OCI-LY1 (cell line): ENCODE measurements around the gene GRIN3B.

ENCODE experiments used
- H2AFZ ChIP-seq: fragments of 200-600 bp; sonication (generic), shearing (Covaris generic); 2 replicates; pipeline ENCODE4 v1.6.0; 2014; ENCODE audit warnings: antibody characterized with exemption, mild to moderate bottlenecking, low read length
- H3F3A ChIP-seq: fragments of 200-600 bp; sonication (generic), shearing (Covaris generic); 2 replicates; pipeline ENCODE4 v1.6.0; 2014; ENCODE audit warnings: mild to moderate bottlenecking, antibody characterized with exemption, low read length, moderate library complexity; ENCODE audit not compliant: insufficient read depth
- H3K27ac ChIP-seq: fragments of 200-600 bp; sonication (generic); 2 replicates; pipeline ENCODE4 v1.5.1; 2014; ENCODE audit warnings: low read length, mixed run types, mild to moderate bottlenecking, low read depth; ENCODE audit not compliant: poor library complexity, severe bottlenecking
- H3K27me3 ChIP-seq: fragments of 200-600 bp; sonication (generic); 2 replicates; pipeline ENCODE4 v1.6.0; 2014; ENCODE audit warnings: antibody characterized with exemption, mild to moderate bottlenecking, low read length, moderate library complexity; ENCODE audit not compliant: insufficient read depth
- H3K36me3 ChIP-seq: fragments of 200-600 bp; sonication (generic); 2 replicates; pipeline ENCODE4 v1.6.1; 2014; ENCODE audit warnings: mild to moderate bottlenecking, antibody characterized with exemption, low read length, moderate library complexity, mixed read lengths; ENCODE audit not compliant: insufficient read depth
- H3K4me1 ChIP-seq: fragments of 200-600 bp; sonication (generic); 2 replicates; pipeline ENCODE4 v1.5.1; 2014; ENCODE audit warnings: mild to moderate bottlenecking, low read length, moderate library complexity; ENCODE audit not compliant: insufficient read depth, severe bottlenecking
- H3K4me2 ChIP-seq: fragments of 200-600 bp; sonication (generic), shearing (Covaris generic); 2 replicates; pipeline ENCODE4 v1.6.1; 2014; ENCODE audit warnings: low read length
- H3K4me3 ChIP-seq: fragments of 200-600 bp; sonication (generic); 2 replicates; pipeline ENCODE4 v1.5.1; 2014; ENCODE audit warnings: low read length, low read depth, mild to moderate bottlenecking, mixed read lengths; ENCODE audit not compliant: poor library complexity, severe bottlenecking
- H3K79me2 ChIP-seq: fragments of 200-600 bp; shearing (Covaris generic); 2 replicates; pipeline ENCODE4 v1.6.1; 2016; ENCODE audit warnings: mixed run types, low read length, mixed read lengths; ENCODE audit not compliant: insufficient read depth
- H3K9ac ChIP-seq: fragments of 200-600 bp; sonication (generic), shearing (Covaris generic); 2 replicates; pipeline ENCODE4 v1.6.1; 2014; ENCODE audit warnings: mild to moderate bottlenecking, low read length, mixed read lengths
- H3K9me2 ChIP-seq: fragments of 200-600 bp; sonication (generic), shearing (Covaris generic); 2 replicates; pipeline ENCODE4 v1.6.1; 2014; ENCODE audit warnings: low read depth, mild to moderate bottlenecking, low read length, mixed read lengths
- H3K9me3 ChIP-seq: fragments of 200-600 bp; shearing (Covaris generic); 2 replicates; pipeline ENCODE4 v1.6.1; 2014; ENCODE audit warnings: low read length, mixed read lengths
- H4K20me1 ChIP-seq: fragments of 200-600 bp; sonication (generic), shearing (Covaris generic); 2 replicates; pipeline ENCODE4 v1.6.0; 2016; ENCODE audit warnings: mild to moderate bottlenecking, low read length; ENCODE audit not compliant: insufficient read depth
- CTCF ChIP-seq: fragments of 200-600 bp; sonication (generic), shearing (Covaris generic); IDR thresholded peaks from 2 replicates; pipeline ENCODE4 v1.5.1; 2017; ENCODE audit warnings: mild to moderate bottlenecking, antibody characterized with exemption, low read length, moderate library complexity, mixed read lengths
- EZH2 ChIP-seq: fragments of 200-600 bp; sonication (generic), shearing (Covaris generic); IDR thresholded peaks from 2 replicates; pipeline ENCODE4 v1.8.0; 2017; ENCODE audit warnings: borderline replicate concordance, mixed run types, mild to moderate bottlenecking, antibody characterized with exemption, low read length, moderate library complexity, mixed read lengths

GRIN3B gene

GRCh38 chr19:1037621-1038064 is 37.4 kb downstream of the GRIN3B start:
- H3K9me2 ChIP-seq = no peaks in the 10 kb centered on the region
- peaks cover 42% of the 10 kb centered on the region for H3K4me1 ChIP-seq
- H4K20me1 ChIP-seq = no peaks in the 10 kb centered on the region
- H3K27me3 ChIP-seq = no peaks in the 10 kb centered on the region
- TF ChIP-seq EZH2 (no peak), CTCF (no peak)
- peak overlapping the region; percentile 92 for H3K4me2 ChIP-seq
- H2AFZ ChIP-seq = no peak overlapping the region
- H3K79me2 ChIP-seq = no peaks in the 10 kb centered on the region
- peak overlapping the region; percentile 99 for H3K27ac ChIP-seq
- H3F3A ChIP-seq = peaks cover 13% of the 10 kb centered on the region; the same call in 1 of the 2 replicates
- H3K36me3 ChIP-seq = peaks cover 29% of the 10 kb centered on the region
- H3K9me3 ChIP-seq = no peaks in the 10 kb centered on the region
- peak overlapping the region; percentile 55 for H3K9ac ChIP-seq
- peak overlapping the region; percentile 90 for H3K4me3 ChIP-seq

- Histone ChIP-seq H3K36me3 (peaks cover 22% of the 10 kb centered on the region), H3K4me2 (peak overlapping the region; percentile 92), H3K9ac (peak overlapping the region; percentile 55), H3K27ac (peak overlapping the region; percentile 99), H3K79me2 (no peaks in the 10 kb centered on the region), H3K9me2 (no peaks in the 10 kb centered on the region), H2AFZ (no peak overlapping the region), H3K9me3 (no peaks in the 10 kb centered on the region), H3K4me3 (peak overlapping the region; percentile 90), H3F3A (peaks cover 13% of the 10 kb centered on the region; the same call in 1 of the 2 replicates), H4K20me1 (no peaks in the 10 kb centered on the region), H3K4me1 (peaks cover 49% of the 10 kb centered on the region), H3K27me3 (no peaks in the 10 kb centered on the region)
- no peak for TF ChIP-seq EZH2
- TF ChIP-seq CTCF = no peak
These were observed 38.9 kb downstream of the GRIN3B start for GRCh38 chr19:1038978-1039645.

- Histone ChIP-seq H3K9ac (peak within 1 kb of the TSS; percentile 94), H3F3A (peaks cover 13% of the 10 kb centered on the region; the same call in 1 of the 2 replicates), H3K36me3 (peaks cover 27% of the 10 kb centered on the region), H2AFZ (no peak within 1 kb of the TSS), H3K27me3 (no peaks in the 10 kb centered on the region), H3K4me1 (peaks cover 49% of the 10 kb centered on the region), H3K4me2 (peak within 1 kb of the TSS; percentile 92), H3K79me2 (no peaks in the 10 kb centered on the region), H4K20me1 (no peaks in the 10 kb centered on the region), H3K9me3 (no peaks in the 10 kb centered on the region), H3K27ac (peak within 1 kb of the TSS; percentile 99), H3K4me3 (peak within 1 kb of the TSS; percentile 90), H3K9me2 (no peaks in the 10 kb centered on the region)
- TF ChIP-seq CTCF (no peak), EZH2 (no peak)
These were observed 39.6 kb downstream of the GRIN3B start, which contains the start of gene ABCA7 for GRCh38 chr19:1039646-1040475. TSS of gene ABCA7 (plus strand) at chr19:1040107. CDS start at chr19:1041362, 1,255 bp downstream.
